Gastroesophageal sphincter (tissue), 3 donors: ENCODE results near the gene ZBTB16.

Experiments used
- POLR2AphosphoS5 ChIP-seq: sonication (generic); formaldehyde crosslinking; IDR thresholded peaks from one replicate; pipeline ENCODE4 v1.6.1; 2017; ENCODE audit warnings: antibody characterized with exemption
- TF ChIP-seq, protein P1 (sequence below), 4 experiments: fragments of 200-600 bp in 2 of 4; fragments of 450-650 bp in 2 of 4; sonication (generic) in 1 of 4; IDR thresholded peaks; one replicate each; pipeline ENCODE4 v1.5.1; 2017 to 2019; ENCODE audit warnings: antibody characterized with exemption in 4 of 4, mild to moderate bottlenecking in 2 of 4, moderate library complexity in 2 of 4

DNA sequence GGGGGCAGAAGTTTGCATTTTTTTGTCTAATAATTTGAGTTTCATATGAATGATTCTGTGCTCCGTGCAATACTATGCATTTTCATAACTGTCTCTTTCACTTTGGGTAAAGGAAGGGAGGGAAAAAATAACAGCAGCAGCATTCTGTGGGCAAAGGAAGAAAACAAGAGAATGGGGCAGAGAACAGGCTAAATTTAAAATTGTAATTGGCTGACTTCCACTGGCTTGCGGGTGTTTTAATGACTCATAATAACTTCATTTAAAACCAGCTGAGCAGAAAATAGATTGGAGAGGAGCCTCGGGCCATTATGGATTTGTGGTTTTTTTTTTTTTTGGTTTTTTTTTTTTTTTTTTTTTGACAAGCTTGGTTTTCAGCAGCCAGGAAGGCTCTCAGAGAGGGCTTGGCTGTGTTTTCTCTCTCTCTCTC lies 107.4 kb downstream of the ZBTB16 start:
- TF ChIP-seq, protein P1, sequence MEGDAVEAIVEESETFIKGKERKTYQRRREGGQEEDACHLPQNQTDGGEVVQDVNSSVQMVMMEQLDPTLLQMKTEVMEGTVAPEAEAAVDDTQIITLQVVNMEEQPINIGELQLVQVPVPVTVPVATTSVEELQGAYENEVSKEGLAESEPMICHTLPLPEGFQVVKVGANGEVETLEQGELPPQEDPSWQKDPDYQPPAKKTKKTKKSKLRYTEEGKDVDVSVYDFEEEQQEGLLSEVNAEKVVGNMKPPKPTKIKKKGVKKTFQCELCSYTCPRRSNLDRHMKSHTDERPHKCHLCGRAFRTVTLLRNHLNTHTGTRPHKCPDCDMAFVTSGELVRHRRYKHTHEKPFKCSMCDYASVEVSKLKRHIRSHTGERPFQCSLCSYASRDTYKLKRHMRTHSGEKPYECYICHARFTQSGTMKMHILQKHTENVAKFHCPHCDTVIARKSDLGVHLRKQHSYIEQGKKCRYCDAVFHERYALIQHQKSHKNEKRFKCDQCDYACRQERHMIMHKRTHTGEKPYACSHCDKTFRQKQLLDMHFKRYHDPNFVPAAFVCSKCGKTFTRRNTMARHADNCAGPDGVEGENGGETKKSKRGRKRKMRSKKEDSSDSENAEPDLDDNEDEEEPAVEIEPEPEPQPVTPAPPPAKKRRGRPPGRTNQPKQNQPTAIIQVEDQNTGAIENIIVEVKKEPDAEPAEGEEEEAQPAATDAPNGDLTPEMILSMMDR (IDR thresholded peaks at IDR 0.05): peak in 1 of 4 experiments; percentile 12
- peak; percentile 82 for TF ChIP-seq POLR2AphosphoS5
